ENCODE results near the gene DNAH14. TPM values are rescaled to one million over a fixed set of nuclear protein-coding genes. Genes with fewer than 3 reads are reported as not detected.
"Not testable (repeated sequence)": the region's sequence is repeated elsewhere in the genome, so short reads cannot be mapped to it uniquely, and the experiment has no call there.

DNAH14 gene
- total RNA-seq, 2 experiments from 2014 or later, result 1.8 to 2.3 TPM

- no peak for TF ChIP-seq CTCF (IDR thresholded peaks at IDR 0.05)
- Mint-ChIP-seq H3K27ac (no peak overlapping the region), H3K36me3 (ENCODE audit: low read depth) (no peaks in the 10 kb centered on the region), H3K27me3 (no peaks in the 10 kb centered on the region), H3K4me1 (ENCODE audit: low read depth) (no peaks in the 10 kb centered on the region), H3K4me3 (no peak overlapping the region), H3K9me3 (no peaks in the 10 kb centered on the region)
- ChIA-PET POLR2A (no interaction called here), CTCF (no interaction called here)
- intact Hi-C loops (cut with micrococcal nuclease), result no loop called here
- DNase-seq, result no peak
- no peak for ATAC-seq
Measured at GRCh38 chr1:225373155-225373554, 443.7 kb downstream of the DNAH14 start.

GRCh38 chr1:225374996-225375395, 445.5 kb downstream of the DNAH14 start:
- Mint-ChIP-seq H3K36me3 (ENCODE audit: low read depth) (no peaks in the 10 kb centered on the region), H3K27me3 (no peaks in the 10 kb centered on the region), H3K9me3 (no peaks in the 10 kb centered on the region), H3K27ac (no peak overlapping the region), H3K4me1 (ENCODE audit: low read depth) (no peaks in the 10 kb centered on the region), H3K4me3 (no peak overlapping the region)
- ATAC-seq (no peak), DNase-seq (no peak)
- CTCF ChIA-PET, result no interaction called here
- no peak for TF ChIP-seq CTCF (IDR thresholded peaks at IDR 0.05)
- intact Hi-C loops (cut with micrococcal nuclease), result no loop called here
- POLR2A ChIA-PET, result no interaction called here

GRCh38 chr1:225378880-225379279, 449.4 kb downstream of the DNAH14 start:
- no peaks in the 10 kb centered on the region for H3K4me1 Mint-ChIP-seq (ENCODE audit: low read depth)
- no peaks in the 10 kb centered on the region for H3K27me3 Mint-ChIP-seq
- peaks cover 1% of the 10 kb centered on the region for H3K36me3 Mint-ChIP-seq (ENCODE audit: low read depth)
- H3K9me3 Mint-ChIP-seq, result no peaks in the 10 kb centered on the region
- CTCF ChIA-PET, result no interaction called here
- DNase-seq (no peak), ATAC-seq (no peak)
- no peak overlapping the region for H3K4me3 Mint-ChIP-seq
- intact Hi-C loops (cut with micrococcal nuclease), result no loop called here
- no peak for TF ChIP-seq CTCF (IDR thresholded peaks at IDR 0.05)
- POLR2A ChIA-PET, result interaction anchor here (0.6 kb wide), 1 partner anchor 24 kb away, joined by 7 read pairs; no protein-coding TSS in a partner anchor
- H3K27ac Mint-ChIP-seq, result no peak overlapping the region

- Mint-ChIP-seq H3K4me3 (no peak overlapping the region), H3K9me3 (no peaks in the 10 kb centered on the region), H3K27me3 (no peaks in the 10 kb centered on the region), H3K36me3 (ENCODE audit: low read depth) (peaks cover 1% of the 10 kb centered on the region), H3K27ac (no peak overlapping the region), H3K4me1 (ENCODE audit: low read depth) (no peaks in the 10 kb centered on the region)
- ATAC-seq (no peak), DNase-seq (no peak)
- ChIA-PET CTCF (no interaction called here), POLR2A (no interaction called here)
- intact Hi-C loops (cut with micrococcal nuclease), result no loop called here
- no peak for TF ChIP-seq CTCF (IDR thresholded peaks at IDR 0.05)
Measured at GRCh38 chr1:225380691-225381090, 451.2 kb downstream of the DNAH14 start.

- intact Hi-C loops (cut with micrococcal nuclease); DNase-seq; H3K4me1 Mint-ChIP-seq (ENCODE audit: low read depth); H3K9me3 Mint-ChIP-seq; ATAC-seq; H3K27me3 Mint-ChIP-seq; CTCF ChIA-PET; H3K4me3 Mint-ChIP-seq; H3K36me3 Mint-ChIP-seq (ENCODE audit: low read depth); H3K27ac Mint-ChIP-seq; POLR2A ChIA-PET: not testable (repeated sequence)
Measured at GRCh38 chr1:225386860-225387259, 457.4 kb downstream of the DNAH14 start.

GRCh38 chr1:225388372-225388771, 458.9 kb downstream of the DNAH14 start:
- ChIA-PET CTCF (no interaction called here), POLR2A (no interaction called here)
- DNase-seq, result no peak
- intact Hi-C loops (cut with micrococcal nuclease), result no loop called here
- Mint-ChIP-seq H3K36me3 (ENCODE audit: low read depth) (no peaks in the 10 kb centered on the region), H3K4me3 (no peak overlapping the region), H3K9me3 (no peaks in the 10 kb centered on the region), H3K27ac (no peak overlapping the region), H3K27me3 (no peaks in the 10 kb centered on the region), H3K4me1 (ENCODE audit: low read depth) (peaks cover 3% of the 10 kb centered on the region)
- TF ChIP-seq CTCF (IDR thresholded peaks at IDR 0.05), result no peak
- ATAC-seq, result no peak
